Measurements from ENCODE around the gene DGLUCY. TPM values are rescaled to one million over a fixed set of nuclear protein-coding genes. Genes with fewer than 3 reads are reported as not detected.

DGLUCY gene
- total and polyA plus RNA-seq, 4 donors = 17.9 to 58.1 (median 24.9) TPM

DNA sequence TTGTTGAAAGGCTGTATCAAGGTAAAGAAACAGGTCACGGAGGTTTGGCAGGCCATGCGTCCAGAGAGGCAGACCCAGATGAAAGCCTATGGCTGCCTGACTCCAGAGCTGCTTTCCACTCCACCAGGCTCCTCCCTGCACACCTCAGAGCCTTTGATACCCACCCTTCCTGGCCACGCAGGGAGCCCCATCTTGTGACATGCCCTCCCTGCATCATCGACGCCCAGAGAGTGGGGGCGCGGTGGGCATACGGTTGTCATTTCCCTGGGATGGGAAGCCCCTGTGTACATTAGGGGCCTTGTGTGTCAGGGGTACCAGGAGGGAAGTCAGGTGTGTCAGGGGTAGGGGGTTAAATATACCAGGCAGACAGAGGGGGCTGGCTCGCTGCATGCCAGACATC, 160.9 kb downstream of the DGLUCY start:
- Histone ChIP-seq H3K36me3 (ENCODE audit: control insufficient read depth in 4 of 4, insufficient read depth in 3 of 4, low read depth in 1 of 4, low read length in 3 of 4) (peaks cover 0 to 15% (median 8%) of the 10 kb centered on the region in 4 donors), H3K4me3 (ENCODE audit: low read depth in 1 of 3, low read length in 3 of 3) (no peak overlapping the region), H3K9me3 (ENCODE audit: control insufficient read depth in 4 of 4, low read length in 3 of 4) (no peaks in the 10 kb centered on the region), H3K9ac (ENCODE audit: low read depth in 1 of 2, low read length in 2 of 2) (no peak overlapping the region), H3K27me3 (ENCODE audit: control insufficient read depth in 4 of 4, insufficient read depth in 4 of 4, low read length in 3 of 4) (no peaks in the 10 kb centered on the region), H3K27ac (ENCODE audit: low read depth in 1 of 2, low read length in 2 of 2) (no peak overlapping the region), H3K4me1 (ENCODE audit: control insufficient read depth in 4 of 4, insufficient read depth in 4 of 4, low read length in 3 of 4) (peaks cover 0 to 3% (median 2%) of the 10 kb centered on the region in 4 donors)
- TF ChIP-seq JUND (IDR thresholded peaks at IDR 0.05) = no peak
- TF ChIP-seq, protein P1, sequence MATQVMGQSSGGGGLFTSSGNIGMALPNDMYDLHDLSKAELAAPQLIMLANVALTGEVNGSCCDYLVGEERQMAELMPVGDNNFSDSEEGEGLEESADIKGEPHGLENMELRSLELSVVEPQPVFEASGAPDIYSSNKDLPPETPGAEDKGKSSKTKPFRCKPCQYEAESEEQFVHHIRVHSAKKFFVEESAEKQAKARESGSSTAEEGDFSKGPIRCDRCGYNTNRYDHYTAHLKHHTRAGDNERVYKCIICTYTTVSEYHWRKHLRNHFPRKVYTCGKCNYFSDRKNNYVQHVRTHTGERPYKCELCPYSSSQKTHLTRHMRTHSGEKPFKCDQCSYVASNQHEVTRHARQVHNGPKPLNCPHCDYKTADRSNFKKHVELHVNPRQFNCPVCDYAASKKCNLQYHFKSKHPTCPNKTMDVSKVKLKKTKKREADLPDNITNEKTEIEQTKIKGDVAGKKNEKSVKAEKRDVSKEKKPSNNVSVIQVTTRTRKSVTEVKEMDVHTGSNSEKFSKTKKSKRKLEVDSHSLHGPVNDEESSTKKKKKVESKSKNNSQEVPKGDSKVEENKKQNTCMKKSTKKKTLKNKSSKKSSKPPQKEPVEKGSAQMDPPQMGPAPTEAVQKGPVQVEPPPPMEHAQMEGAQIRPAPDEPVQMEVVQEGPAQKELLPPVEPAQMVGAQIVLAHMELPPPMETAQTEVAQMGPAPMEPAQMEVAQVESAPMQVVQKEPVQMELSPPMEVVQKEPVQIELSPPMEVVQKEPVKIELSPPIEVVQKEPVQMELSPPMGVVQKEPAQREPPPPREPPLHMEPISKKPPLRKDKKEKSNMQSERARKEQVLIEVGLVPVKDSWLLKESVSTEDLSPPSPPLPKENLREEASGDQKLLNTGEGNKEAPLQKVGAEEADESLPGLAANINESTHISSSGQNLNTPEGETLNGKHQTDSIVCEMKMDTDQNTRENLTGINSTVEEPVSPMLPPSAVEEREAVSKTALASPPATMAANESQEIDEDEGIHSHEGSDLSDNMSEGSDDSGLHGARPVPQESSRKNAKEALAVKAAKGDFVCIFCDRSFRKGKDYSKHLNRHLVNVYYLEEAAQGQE (IDR thresholded peaks at IDR 0.05) = no peak
- no peak for TF ChIP-seq FOXA1 (IDR thresholded peaks at IDR 0.05)
- TF ChIP-seq NR2F2 (IDR thresholded peaks at IDR 0.05) = no peak
- TF ChIP-seq, protein P2, sequence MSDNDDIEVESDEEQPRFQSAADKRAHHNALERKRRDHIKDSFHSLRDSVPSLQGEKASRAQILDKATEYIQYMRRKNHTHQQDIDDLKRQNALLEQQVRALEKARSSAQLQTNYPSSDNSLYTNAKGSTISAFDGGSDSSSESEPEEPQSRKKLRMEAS (IDR thresholded peaks at IDR 0.05) = no peak
- no peak for TF ChIP-seq RXRA (IDR thresholded peaks at IDR 0.05)
- TF ChIP-seq, protein P3, sequence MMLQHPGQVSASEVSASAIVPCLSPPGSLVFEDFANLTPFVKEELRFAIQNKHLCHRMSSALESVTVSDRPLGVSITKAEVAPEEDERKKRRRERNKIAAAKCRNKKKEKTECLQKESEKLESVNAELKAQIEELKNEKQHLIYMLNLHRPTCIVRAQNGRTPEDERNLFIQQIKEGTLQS (IDR thresholded peaks at IDR 0.05) = no peak
- TF ChIP-seq RAD21 (IDR thresholded peaks at IDR 0.05) = no peak
- TF ChIP-seq HNF4A (conservative IDR thresholded peaks at IDR 0.05) = no peak
- no peak for TF ChIP-seq FOXA2 (IDR thresholded peaks at IDR 0.05)
- TF ChIP-seq, protein P4, sequence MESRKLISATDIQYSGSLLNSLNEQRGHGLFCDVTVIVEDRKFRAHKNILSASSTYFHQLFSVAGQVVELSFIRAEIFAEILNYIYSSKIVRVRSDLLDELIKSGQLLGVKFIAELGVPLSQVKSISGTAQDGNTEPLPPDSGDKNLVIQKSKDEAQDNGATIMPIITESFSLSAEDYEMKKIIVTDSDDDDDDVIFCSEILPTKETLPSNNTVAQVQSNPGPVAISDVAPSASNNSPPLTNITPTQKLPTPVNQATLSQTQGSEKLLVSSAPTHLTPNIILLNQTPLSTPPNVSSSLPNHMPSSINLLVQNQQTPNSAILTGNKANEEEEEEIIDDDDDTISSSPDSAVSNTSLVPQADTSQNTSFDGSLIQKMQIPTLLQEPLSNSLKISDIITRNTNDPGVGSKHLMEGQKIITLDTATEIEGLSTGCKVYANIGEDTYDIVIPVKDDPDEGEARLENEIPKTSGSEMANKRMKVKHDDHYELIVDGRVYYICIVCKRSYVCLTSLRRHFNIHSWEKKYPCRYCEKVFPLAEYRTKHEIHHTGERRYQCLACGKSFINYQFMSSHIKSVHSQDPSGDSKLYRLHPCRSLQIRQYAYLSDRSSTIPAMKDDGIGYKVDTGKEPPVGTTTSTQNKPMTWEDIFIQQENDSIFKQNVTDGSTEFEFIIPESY (IDR thresholded peaks at IDR 0.05) = no peak
- 96% methylated on average over 9 of the region's 9 CpGs for WGBS
- DNase-seq (ENCODE audit: low spot score) = no peak

Small RNA genes lying within 50 kb of the gene (small RNA-seq; reads per million reads assigned to genes)
- gene RNU7-30P = not detected
- 1.5 reads per million, percentile 84 among the genes with 10 or more reads in this experiment for gene SNORA11B

Other genes starting within 250 kb of the DGLUCY start
- 1 to 10 TPM; 1.4 to 2.3 TPM for gene RPS6KA5, start 53.4 kb upstream of the DGLUCY start, total RNA-seq
- 1 to 10 TPM in 1 of 2 donors, under 1 TPM in 1; 0.52 to 1.1 TPM for gene RPS6KA5, start 53.4 kb upstream of the DGLUCY start, polyA plus RNA-seq
- gene GPR68, start 130.6 kb downstream of the DGLUCY start, total RNA-seq = under 1 TPM; 0.33 to 0.37 TPM
- gene GPR68, start 130.6 kb downstream of the DGLUCY start, polyA plus RNA-seq = under 1 TPM in 1 of 2 donors, not detected in 1; 0.17 TPM

Measured in liver (tissue), 10 donors.